K562 (cell line): ENCODE data around the gene ZBTB26. TPM values are rescaled to one million over a fixed set of nuclear protein-coding genes. Genes with fewer than 3 reads are reported as not detected.

Experiments
- BRF2 ChIP-seq: IDR thresholded peaks from 3 replicates; pipeline ENCODE4 v1.6.1; 2011; ENCODE audit warnings: borderline replicate concordance, mild to moderate bottlenecking; ENCODE audit not compliant: insufficient read length, insufficient read depth
- CBX3 ChIP-seq, 2 experiments: IDR thresholded peaks; 1 replicate in 1 of 2; 2 replicates in 1 of 2; pipeline ENCODE4 v1.6.1; 2012; ENCODE audit warnings: inconsistent platforms in 2 of 2, low read length in 2 of 2, borderline replicate concordance in 1 of 2, control low read depth in 1 of 2
- CBX5 ChIP-seq: IDR thresholded peaks from 2 replicates; pipeline ENCODE4 v1.6.1; 2014; ENCODE audit warnings: low read depth, borderline replicate concordance
- CHD1 ChIP-seq: fragments of 200-600 bp; sonication (generic); IDR thresholded peaks from one replicate; pipeline ENCODE4 v1.6.1; 2012; ENCODE audit warnings: mild to moderate bottlenecking, moderate library complexity, low read length, inconsistent platforms
- DMBX1 ChIP-seq: fragments of 250-450 bp; sonication (Bioruptor Pico); IDR thresholded peaks from 2 replicates; pipeline ENCODE4 v1.8.0; 2022; ENCODE audit warnings: inconsistent platforms, mild to moderate bottlenecking, moderate library complexity, borderline replicate concordance
- ELK1 ChIP-seq: sonication (generic); formaldehyde crosslinking; IDR thresholded peaks from 2 replicates; pipeline ENCODE4 v1.8.1; 2022; ENCODE audit warnings: missing genetic modification reagents
- KDM4B ChIP-seq, 2 experiments: fragments of 450-650 bp in 1 of 2; sonication (generic) in 1 of 2; IDR thresholded peaks; 2 replicates each; pipeline ENCODE4 v1.6.1; 2016 to 2017; ENCODE audit warnings: borderline replicate concordance in 2 of 2, antibody characterized with exemption in 1 of 2, low read depth in 1 of 2, mild to moderate bottlenecking in 1 of 2
- NFIX ChIP-seq: fragments of 250-450 bp; sonication (Bioruptor Pico); IDR thresholded peaks from 2 replicates; pipeline ENCODE4 v1.4.0; 2020; ENCODE audit warnings: low read depth, mild to moderate bottlenecking, moderate library complexity
- NR2C2 ChIP-seq, 2 experiments: fragments of 200-800 bp in 1 of 2; sonication (Bioruptor generic) in 1 of 2; sonication (generic) in 1 of 2; formaldehyde crosslinking in 1 of 2; IDR thresholded peaks; 2 replicates each; pipeline versions ENCODE4 v1.6.1 to v1.8.0; 2016 to 2022; ENCODE audit warnings: mild to moderate bottlenecking in 1 of 2, missing compliant biosample characterization in 1 of 2, missing genetic modification characterization in 1 of 2, missing genetic modification reagents in 1 of 2
- RBM22 ChIP-seq: fragments of 200-400 bp; formaldehyde crosslinking; IDR thresholded peaks from 2 replicates; pipeline ENCODE4 v1.6.1; 2018; ENCODE audit warnings: low read length, low read depth; ENCODE audit not compliant: poor library complexity, severe bottlenecking
- SMARCA4 ChIP-seq: fragments of 450-650 bp; IDR thresholded peaks from 2 replicates; pipeline ENCODE4 v1.6.1; 2016
- ZEB2 ChIP-seq: fragments of 450-650 bp; IDR thresholded peaks from 2 replicates; pipeline ENCODE4 v1.6.1; 2016
- ZFP1 ChIP-seq: fragments of 450-650 bp; formaldehyde crosslinking; IDR thresholded peaks from 2 replicates; pipeline ENCODE4 v1.4.0; 2020; ENCODE audit warnings: mild to moderate bottlenecking, mixed read lengths
- ZFX ChIP-seq: sonication (generic); formaldehyde crosslinking; IDR thresholded peaks from 2 replicates; pipeline ENCODE4 v1.8.0; 2022; ENCODE audit warnings: mild to moderate bottlenecking, missing genetic modification reagents, moderate library complexity
- ZKSCAN1 ChIP-seq: fragments of 150-350 bp; IDR thresholded peaks from 2 replicates; pipeline ENCODE4 v1.6.1; 2016; ENCODE audit warnings: low read depth, low read length
- polyA plus RNA-seq, 8 experiments: library from polyadenylated mRNA; depleted of rRNA in 4 of 8; stranded (reverse) in 5 of 8; unstranded in 3 of 8; fragments of >200 nt; fragmentation: Nextera tagmentation in 2 of 8; fragmentation: Illumina TruSeq in 1 of 8; extraction: Ambion mirVana in 2 of 8; extraction: Trizol in 1 of 8; gene quantifications; 2 replicates each; pipeline versions ENCODE4 v1.2.1 to v1.2.3, GENCODE V29; 2011 to 2014; ENCODE audit warnings: inconsistent platforms in 1 of 8, missing spikeins in 1 of 8
- total RNA-seq, 7 experiments: library from RNA; depleted of rRNA in 6 of 7; stranded (reverse); fragments of >200 nt in 6 of 7; fragmentation: Illumina TruSeq in 2 of 7; extraction: Trizol in 2 of 7; gene quantifications; 2 replicates each; pipeline versions ENCODE4 v1.2.1 to v1.2.3, GENCODE V29; 2011 to 2021; ENCODE audit warnings: low replicate concordance in 1 of 7
- TF ChIP-seq, protein P1 (sequence below): fragments of 450-650 bp; formaldehyde crosslinking; IDR thresholded peaks from 2 replicates; pipeline ENCODE4 v1.4.0; 2022; ENCODE audit warnings: mild to moderate bottlenecking, moderate library complexity
- TF ChIP-seq, protein P2 (sequence below): sonication (generic); formaldehyde crosslinking; IDR thresholded peaks from 2 replicates; pipeline ENCODE4 v1.8.0; 2022; ENCODE audit warnings: missing genetic modification reagents, mild to moderate bottlenecking, borderline replicate concordance
- TF ChIP-seq, protein P3 (sequence below): fragments of 450-650 bp; conservative IDR thresholded peaks from 2 replicates; pipeline ENCODE4 v1.6.1; 2016; ENCODE audit warnings: missing genetic modification characterization, low read depth, mild to moderate bottlenecking, missing compliant biosample characterization, moderate library complexity
- TF ChIP-seq, protein P4 (sequence below), 2 experiments: fragments of 450-650 bp in 1 of 2; sonication (generic) in 1 of 2; formaldehyde crosslinking; conservative IDR thresholded peaks; 2 replicates each; pipeline versions ENCODE4 v1.4.0 to v1.8.1; 2020 to 2022; ENCODE audit warnings: mild to moderate bottlenecking in 1 of 2, missing genetic modification reagents in 1 of 2

The ZBTB26 gene
- total and polyA plus RNA-seq, 9 of the 15 experiments (the other 6 are each of a cell fraction or from before 2014, with no cell fraction given) = 2.4 to 20.7 (median 5.0) TPM

DNA sequence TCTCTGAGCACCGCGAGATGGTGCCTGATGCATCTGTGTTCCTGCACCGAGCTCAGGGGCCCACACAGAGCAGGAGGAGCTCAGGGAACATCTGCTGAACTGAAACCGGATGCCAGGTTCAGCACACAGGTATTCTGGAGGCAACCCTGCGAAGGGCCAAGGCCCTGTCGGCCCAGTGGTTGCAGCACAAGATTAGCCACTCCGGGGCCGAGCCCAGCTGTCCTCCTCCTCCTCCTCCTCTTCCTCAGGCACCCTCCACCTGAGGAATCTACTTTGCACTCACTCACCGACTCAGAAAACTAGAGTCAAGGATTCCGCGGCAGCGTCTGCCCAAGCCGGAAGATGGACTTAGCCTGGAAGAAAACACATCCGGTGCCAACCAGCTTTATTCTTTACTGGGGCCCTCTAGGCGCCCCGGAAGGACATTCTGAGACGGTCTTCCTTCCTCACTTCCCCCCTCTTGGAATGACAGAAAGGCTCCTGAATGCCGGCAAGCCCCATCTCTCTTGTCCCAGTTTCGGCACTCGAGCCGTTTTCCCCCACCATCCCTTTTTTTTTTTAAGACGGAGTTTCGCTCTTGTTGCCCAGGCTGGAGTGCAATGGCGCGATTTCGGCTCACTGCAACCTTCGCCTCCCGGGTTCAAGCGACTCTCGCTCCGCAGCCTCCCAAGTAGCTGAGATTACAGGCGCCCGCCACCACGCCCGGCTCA lies 18.2 kb downstream of the ZBTB26 start, which contains the start of gene ZBTB6 (continued):
- TF ChIP-seq NFIX (CRISPR knock-in tag) (no peak), KDM4B (IDR thresholded peaks at IDR 0.05; ENCODE audit: borderline replicate concordance in 2 of 2, low read depth in 1 of 2) (peak in 1 of 2 experiments; percentile 95; a peak in 1 of 4 replicates), SMARCA4 (no peak), ZFX (CRISPR knock-in tag) (peak; percentile 89), CBX3 (IDR thresholded peaks at IDR 0.05; ENCODE audit: borderline replicate concordance in 1 of 2, low read length in 2 of 2) (peak in 1 of 2 experiments; percentile 70; a peak in 2 of 3 replicates), ZKSCAN1 (no peak), ZFP1 (no peak), BRF2 (no peak), CHD1 (no peak), NR2C2 (CRISPR knock-in tag; IDR thresholded peaks at IDR 0.05) (peak; percentile 97), NR2C2 (tag; IDR thresholded peaks at IDR 0.05) (peak; percentile 100), RBM22 (no peak), DMBX1 (CRISPR knock-in tag) (no peak), CBX5 (no peak), ELK1 (CRISPR knock-in tag) (no peak), ZEB2 (peak; percentile 13; the same call in 1 of the 2 replicates)
- TF ChIP-seq, protein P1, sequence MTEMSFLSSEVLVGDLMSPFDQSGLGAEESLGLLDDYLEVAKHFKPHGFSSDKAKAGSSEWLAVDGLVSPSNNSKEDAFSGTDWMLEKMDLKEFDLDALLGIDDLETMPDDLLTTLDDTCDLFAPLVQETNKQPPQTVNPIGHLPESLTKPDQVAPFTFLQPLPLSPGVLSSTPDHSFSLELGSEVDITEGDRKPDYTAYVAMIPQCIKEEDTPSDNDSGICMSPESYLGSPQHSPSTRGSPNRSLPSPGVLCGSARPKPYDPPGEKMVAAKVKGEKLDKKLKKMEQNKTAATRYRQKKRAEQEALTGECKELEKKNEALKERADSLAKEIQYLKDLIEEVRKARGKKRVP (CRISPR knock-in tag) = no peak
- TF ChIP-seq, protein P2, sequence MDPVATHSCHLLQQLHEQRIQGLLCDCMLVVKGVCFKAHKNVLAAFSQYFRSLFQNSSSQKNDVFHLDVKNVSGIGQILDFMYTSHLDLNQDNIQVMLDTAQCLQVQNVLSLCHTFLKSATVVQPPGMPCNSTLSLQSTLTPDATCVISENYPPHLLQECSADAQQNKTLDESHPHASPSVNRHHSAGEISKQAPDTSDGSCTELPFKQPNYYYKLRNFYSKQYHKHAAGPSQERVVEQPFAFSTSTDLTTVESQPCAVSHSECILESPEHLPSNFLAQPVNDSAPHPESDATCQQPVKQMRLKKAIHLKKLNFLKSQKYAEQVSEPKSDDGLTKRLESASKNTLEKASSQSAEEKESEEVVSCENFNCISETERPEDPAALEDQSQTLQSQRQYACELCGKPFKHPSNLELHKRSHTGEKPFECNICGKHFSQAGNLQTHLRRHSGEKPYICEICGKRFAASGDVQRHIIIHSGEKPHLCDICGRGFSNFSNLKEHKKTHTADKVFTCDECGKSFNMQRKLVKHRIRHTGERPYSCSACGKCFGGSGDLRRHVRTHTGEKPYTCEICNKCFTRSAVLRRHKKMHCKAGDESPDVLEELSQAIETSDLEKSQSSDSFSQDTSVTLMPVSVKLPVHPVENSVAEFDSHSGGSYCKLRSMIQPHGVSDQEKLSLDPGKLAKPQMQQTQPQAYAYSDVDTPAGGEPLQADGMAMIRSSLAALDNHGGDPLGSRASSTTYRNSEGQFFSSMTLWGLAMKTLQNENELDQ (CRISPR knock-in tag) = no peak
- TF ChIP-seq, protein P3, sequence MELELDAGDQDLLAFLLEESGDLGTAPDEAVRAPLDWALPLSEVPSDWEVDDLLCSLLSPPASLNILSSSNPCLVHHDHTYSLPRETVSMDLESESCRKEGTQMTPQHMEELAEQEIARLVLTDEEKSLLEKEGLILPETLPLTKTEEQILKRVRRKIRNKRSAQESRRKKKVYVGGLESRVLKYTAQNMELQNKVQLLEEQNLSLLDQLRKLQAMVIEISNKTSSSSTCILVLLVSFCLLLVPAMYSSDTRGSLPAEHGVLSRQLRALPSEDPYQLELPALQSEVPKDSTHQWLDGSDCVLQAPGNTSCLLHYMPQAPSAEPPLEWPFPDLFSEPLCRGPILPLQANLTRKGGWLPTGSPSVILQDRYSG (tag) = 0 out of 2 replicates have a peak, but pooled peaks have one; percentile 68
- TF ChIP-seq, protein P4, sequence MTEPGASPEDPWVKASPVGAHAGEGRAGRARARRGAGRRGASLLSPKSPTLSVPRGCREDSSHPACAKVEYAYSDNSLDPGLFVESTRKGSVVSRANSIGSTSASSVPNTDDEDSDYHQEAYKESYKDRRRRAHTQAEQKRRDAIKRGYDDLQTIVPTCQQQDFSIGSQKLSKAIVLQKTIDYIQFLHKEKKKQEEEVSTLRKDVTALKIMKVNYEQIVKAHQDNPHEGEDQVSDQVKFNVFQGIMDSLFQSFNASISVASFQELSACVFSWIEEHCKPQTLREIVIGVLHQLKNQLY (CRISPR knock-in tag; conservative IDR thresholded peaks at IDR 0.05) = no peak
